Panc1 (cell line): ENCODE results near the gene CSNK1E.

Experiments
- POLR2AphosphoS5 ChIP-seq: IDR thresholded peaks from 2 replicates; pipeline ENCODE4 v1.6.1; 2012; ENCODE audit warnings: mild to moderate bottlenecking, low read depth, low read length, moderate library complexity
- TF ChIP-seq, protein P1 (sequence below): fragments of 450-650 bp; IDR thresholded peaks from 2 replicates; pipeline ENCODE4 v1.5.1; 2017; ENCODE audit warnings: mild to moderate bottlenecking
- TF ChIP-seq, protein P2 (sequence below), 2 experiments: IDR thresholded peaks; 2 replicates each; pipeline ENCODE4 v1.6.1; 2011 to 2012; ENCODE audit warnings: low read depth in 2 of 2, control low read depth in 1 of 2, low read length in 1 of 2, mild to moderate bottlenecking in 1 of 2, moderate library complexity in 1 of 2; ENCODE audit not compliant: insufficient read depth in 1 of 2

DNA sequence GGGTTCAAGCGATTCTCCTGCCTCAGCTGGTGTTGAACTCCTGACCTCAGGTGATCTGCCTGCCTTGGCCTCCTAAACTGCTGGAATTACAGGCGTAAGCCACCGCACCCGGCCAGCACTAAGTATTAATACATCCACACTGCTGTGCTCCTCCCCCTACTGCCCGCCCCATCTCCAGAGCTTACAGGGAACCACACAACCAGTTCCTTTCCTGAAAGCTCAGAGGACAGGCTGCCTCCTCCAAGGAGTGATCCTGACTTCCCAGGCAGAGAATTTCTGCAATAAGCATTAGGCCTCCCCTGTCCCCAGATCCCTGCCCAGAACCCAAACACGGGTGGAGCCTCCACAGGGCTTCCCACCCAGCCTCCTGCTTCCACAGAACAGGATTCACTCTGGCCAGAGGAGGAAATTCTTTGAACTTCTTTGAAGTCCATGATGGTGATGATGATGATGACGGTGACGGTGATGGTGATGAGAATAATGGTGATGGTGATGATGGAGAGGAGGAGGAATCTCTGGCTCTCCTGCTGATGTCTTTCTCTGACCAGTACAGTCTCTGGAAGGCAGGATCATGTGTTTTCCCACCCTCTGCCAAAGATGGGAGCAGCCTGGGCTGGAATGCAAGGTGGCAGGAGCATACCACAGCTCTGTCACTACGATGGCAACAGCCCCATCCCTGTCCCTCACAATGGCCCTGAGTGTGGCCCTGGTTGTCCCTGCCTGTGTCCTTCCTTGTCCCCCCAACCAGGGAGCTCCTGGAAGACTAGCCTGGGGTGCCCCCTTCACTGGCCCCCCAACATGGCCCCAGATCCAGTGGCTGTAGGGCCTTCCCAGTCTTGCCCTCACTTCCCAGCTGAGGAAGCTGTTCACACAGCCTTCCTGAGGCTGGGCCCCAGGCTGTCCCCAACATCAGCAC is 33.5 kb upstream of the CSNK1E start:
- no peak for TF ChIP-seq POLR2AphosphoS5
- TF ChIP-seq, protein P1, sequence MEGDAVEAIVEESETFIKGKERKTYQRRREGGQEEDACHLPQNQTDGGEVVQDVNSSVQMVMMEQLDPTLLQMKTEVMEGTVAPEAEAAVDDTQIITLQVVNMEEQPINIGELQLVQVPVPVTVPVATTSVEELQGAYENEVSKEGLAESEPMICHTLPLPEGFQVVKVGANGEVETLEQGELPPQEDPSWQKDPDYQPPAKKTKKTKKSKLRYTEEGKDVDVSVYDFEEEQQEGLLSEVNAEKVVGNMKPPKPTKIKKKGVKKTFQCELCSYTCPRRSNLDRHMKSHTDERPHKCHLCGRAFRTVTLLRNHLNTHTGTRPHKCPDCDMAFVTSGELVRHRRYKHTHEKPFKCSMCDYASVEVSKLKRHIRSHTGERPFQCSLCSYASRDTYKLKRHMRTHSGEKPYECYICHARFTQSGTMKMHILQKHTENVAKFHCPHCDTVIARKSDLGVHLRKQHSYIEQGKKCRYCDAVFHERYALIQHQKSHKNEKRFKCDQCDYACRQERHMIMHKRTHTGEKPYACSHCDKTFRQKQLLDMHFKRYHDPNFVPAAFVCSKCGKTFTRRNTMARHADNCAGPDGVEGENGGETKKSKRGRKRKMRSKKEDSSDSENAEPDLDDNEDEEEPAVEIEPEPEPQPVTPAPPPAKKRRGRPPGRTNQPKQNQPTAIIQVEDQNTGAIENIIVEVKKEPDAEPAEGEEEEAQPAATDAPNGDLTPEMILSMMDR, result no peak
- TF ChIP-seq, protein P2, sequence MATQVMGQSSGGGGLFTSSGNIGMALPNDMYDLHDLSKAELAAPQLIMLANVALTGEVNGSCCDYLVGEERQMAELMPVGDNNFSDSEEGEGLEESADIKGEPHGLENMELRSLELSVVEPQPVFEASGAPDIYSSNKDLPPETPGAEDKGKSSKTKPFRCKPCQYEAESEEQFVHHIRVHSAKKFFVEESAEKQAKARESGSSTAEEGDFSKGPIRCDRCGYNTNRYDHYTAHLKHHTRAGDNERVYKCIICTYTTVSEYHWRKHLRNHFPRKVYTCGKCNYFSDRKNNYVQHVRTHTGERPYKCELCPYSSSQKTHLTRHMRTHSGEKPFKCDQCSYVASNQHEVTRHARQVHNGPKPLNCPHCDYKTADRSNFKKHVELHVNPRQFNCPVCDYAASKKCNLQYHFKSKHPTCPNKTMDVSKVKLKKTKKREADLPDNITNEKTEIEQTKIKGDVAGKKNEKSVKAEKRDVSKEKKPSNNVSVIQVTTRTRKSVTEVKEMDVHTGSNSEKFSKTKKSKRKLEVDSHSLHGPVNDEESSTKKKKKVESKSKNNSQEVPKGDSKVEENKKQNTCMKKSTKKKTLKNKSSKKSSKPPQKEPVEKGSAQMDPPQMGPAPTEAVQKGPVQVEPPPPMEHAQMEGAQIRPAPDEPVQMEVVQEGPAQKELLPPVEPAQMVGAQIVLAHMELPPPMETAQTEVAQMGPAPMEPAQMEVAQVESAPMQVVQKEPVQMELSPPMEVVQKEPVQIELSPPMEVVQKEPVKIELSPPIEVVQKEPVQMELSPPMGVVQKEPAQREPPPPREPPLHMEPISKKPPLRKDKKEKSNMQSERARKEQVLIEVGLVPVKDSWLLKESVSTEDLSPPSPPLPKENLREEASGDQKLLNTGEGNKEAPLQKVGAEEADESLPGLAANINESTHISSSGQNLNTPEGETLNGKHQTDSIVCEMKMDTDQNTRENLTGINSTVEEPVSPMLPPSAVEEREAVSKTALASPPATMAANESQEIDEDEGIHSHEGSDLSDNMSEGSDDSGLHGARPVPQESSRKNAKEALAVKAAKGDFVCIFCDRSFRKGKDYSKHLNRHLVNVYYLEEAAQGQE (IDR thresholded peaks at IDR 0.05; ENCODE audit: insufficient read depth in 1 of 2, low read depth in 2 of 2, low read length in 1 of 2), result no peak
